Measurements from ENCODE around the gene FAM168B. TPM values are rescaled to one million over a fixed set of nuclear protein-coding genes. Genes with fewer than 3 reads are reported as not detected.

Gene FAM168B
- total RNA-seq, 2 donors from 2014 or later, result 39.7 to 56.7 TPM

GRCh38 chr2:131038258-131039100, 54.8 kb downstream of the FAM168B start:
- DNase-seq (no peak), ATAC-seq (no peak)
- H3K4me1 ChIP-seq, result peaks cover 42% of the 10 kb centered on the region
- intact Hi-C loops (cut with DNase I), result no loop called here
- no peaks in the 10 kb centered on the region for H3K9me3 ChIP-seq
- H3K27me3 ChIP-seq, result no peaks in the 10 kb centered on the region
- H3K27ac ChIP-seq, result no peak overlapping the region
- TF ChIP-seq POLR2A (IDR thresholded peaks at IDR 0.05), result no peak
- TF ChIP-seq CTCF (IDR thresholded peaks at IDR 0.05), result no peak
- no peaks in the 10 kb centered on the region for H3K36me3 ChIP-seq (replicated peaks in 1 of 2; ENCODE audit: insufficient read depth in 1 of 2, low read depth in 2 of 2)
- WGBS, 2 donors, result 86 to 94% methylated on average over 3 to 17 of the region's 17 CpGs
- H3K4me3 ChIP-seq, result no peak overlapping the region

GRCh38 chr2:131037398-131038257, 55.6 kb downstream of the FAM168B start:
- no peak for DNase-seq
- Histone ChIP-seq H3K36me3 (replicated peaks in 1 of 2; ENCODE audit: insufficient read depth in 1 of 2, low read depth in 2 of 2) (no peaks in the 10 kb centered on the region), H3K9me3 (no peaks in the 10 kb centered on the region), H3K4me3 (no peak overlapping the region), H3K27me3 (no peaks in the 10 kb centered on the region), H3K4me1 (peaks cover 40% of the 10 kb centered on the region), H3K27ac (no peak overlapping the region)
- intact Hi-C loops (cut with DNase I), result no loop called here
- no peak for ATAC-seq
- no peak for TF ChIP-seq POLR2A (IDR thresholded peaks at IDR 0.05)
- TF ChIP-seq CTCF (IDR thresholded peaks at IDR 0.05), result no peak
- WGBS, 2 donors, result 72 to 78% methylated on average over 6 of the region's 6 CpGs

- Histone ChIP-seq H3K36me3 (replicated peaks in 1 of 2; ENCODE audit: insufficient read depth in 1 of 2, low read depth in 2 of 2) (no peaks in the 10 kb centered on the region), H3K27me3 (no peaks in the 10 kb centered on the region), H3K9me3 (no peaks in the 10 kb centered on the region), H3K4me1 (peaks cover 33% of the 10 kb centered on the region), H3K27ac (no peak overlapping the region), H3K4me3 (no peak overlapping the region)
- 83 to 93% methylated on average over 1 to 11 of the region's 11 CpGs for WGBS, 2 donors
- intact Hi-C loops (cut with DNase I), result no loop called here
- DNase-seq, result no peak
- ATAC-seq, result no peak
- TF ChIP-seq POLR2A (IDR thresholded peaks at IDR 0.05), result no peak
Measured at GRCh38 chr2:131036696-131037397, 56.4 kb downstream of the FAM168B start.

- H3K27me3 ChIP-seq, result no peaks in the 10 kb centered on the region
- no peaks in the 10 kb centered on the region for H3K36me3 ChIP-seq (replicated peaks in 1 of 2; ENCODE audit: insufficient read depth in 1 of 2, low read depth in 2 of 2)
- no peaks in the 10 kb centered on the region for H3K9me3 ChIP-seq
- H3K27ac ChIP-seq, result no peak overlapping the region
- no peak overlapping the region for H3K4me3 ChIP-seq
- DNase-seq (no peak), ATAC-seq (no peak)
- TF ChIP-seq CTCF (IDR thresholded peaks at IDR 0.05) (no peak), POLR2A (IDR thresholded peaks at IDR 0.05) (no peak)
- WGBS, 2 donors, result 70 to 72% methylated on average over 4 to 6 of the region's 6 CpGs
- peaks cover 27% of the 10 kb centered on the region for H3K4me1 ChIP-seq
- intact Hi-C loops (cut with DNase I), result no loop called here
Measured at GRCh38 chr2:131036269-131036668, 57.0 kb downstream of the FAM168B start.

- intact Hi-C loops (cut with DNase I), result no loop called here
- Histone ChIP-seq H3K27me3 (no peaks in the 10 kb centered on the region), H3K4me1 (peaks cover 22% of the 10 kb centered on the region), H3K27ac (no peak overlapping the region), H3K9me3 (no peaks in the 10 kb centered on the region), H3K4me3 (no peak overlapping the region), H3K36me3 (replicated peaks in 1 of 2; ENCODE audit: insufficient read depth in 1 of 2, low read depth in 2 of 2) (no peaks in the 10 kb centered on the region)
- TF ChIP-seq POLR2A (IDR thresholded peaks at IDR 0.05) (no peak), CTCF (IDR thresholded peaks at IDR 0.05) (no peak)
- DNase-seq, result no peak
- 84 to 100% methylated on average over 1 to 10 of the region's 10 CpGs for WGBS, 2 donors
- ATAC-seq, result no peak
Measured at GRCh38 chr2:131035826-131036231, 57.4 kb downstream of the FAM168B start.

Data from body of pancreas (tissue), 4 donors.